Measurements from ENCODE around the gene COQ8A. TPM values are rescaled to one million over a fixed set of nuclear protein-coding genes. Genes with fewer than 3 reads are reported as not detected.
"Not testable (repeated sequence)": the region's sequence is repeated elsewhere in the genome, so short reads cannot be mapped to it uniquely, and the experiment has no call there.

COQ8A gene
- total and polyA plus RNA-seq, 4 donors, result 15.8 to 20.8 (median 18.2) TPM

GRCh38 chr1:226993814-226994585 is 53.9 kb downstream of the COQ8A start:
- Histone ChIP-seq H3K36me3 (ENCODE audit: control insufficient read depth, insufficient read depth, low read length) (peaks cover 23% of the 10 kb centered on the region), H3K27me3 (ENCODE audit: control insufficient read depth, insufficient read depth, low read length) (no peaks in the 10 kb centered on the region), H3K27ac (ENCODE audit: low read depth, low read length) (peak overlapping the region; percentile 84), H3K9me3 (ENCODE audit: control insufficient read depth, insufficient read depth, low read length) (no peaks in the 10 kb centered on the region), H3K4me1 (ENCODE audit: control insufficient read depth, insufficient read depth, low read length) (peaks cover 25% of the 10 kb centered on the region), H3K4me3 (ENCODE audit: low read depth, low read length) (no peak overlapping the region)
- DNase-seq (ENCODE audit: low read depth in 4 of 6, low spot score in 6 of 6), result peak in 2 of 6 donors; percentile 59 to 93
- WGBS (ENCODE audit: insufficient coverage), result 44% methylated on average over 17 of the region's 22 CpGs

- Histone ChIP-seq H3K9me3 (ENCODE audit: control insufficient read depth, insufficient read depth, low read length) (no peaks in the 10 kb centered on the region), H3K4me1 (ENCODE audit: control insufficient read depth, insufficient read depth, low read length) (peaks cover 25% of the 10 kb centered on the region), H3K4me3 (ENCODE audit: low read depth, low read length) (no peak overlapping the region), H3K27me3 (ENCODE audit: control insufficient read depth, insufficient read depth, low read length) (no peaks in the 10 kb centered on the region), H3K27ac (ENCODE audit: low read depth, low read length) (peak overlapping the region; percentile 84), H3K36me3 (ENCODE audit: control insufficient read depth, insufficient read depth, low read length) (peaks cover 23% of the 10 kb centered on the region)
- DNase-seq (ENCODE audit: low read depth in 4 of 6, low spot score in 6 of 6), result no peak
- WGBS (ENCODE audit: insufficient coverage), result 74% methylated on average over 17 of the region's 18 CpGs
Observed at GRCh38 chr1:226994586-226995364, 54.7 kb downstream of the COQ8A start.

GRCh38 chr1:226995365-226996332 is 55.6 kb downstream of the COQ8A start:
- Histone ChIP-seq H3K36me3 (ENCODE audit: control insufficient read depth, insufficient read depth, low read length) (peaks cover 19% of the 10 kb centered on the region), H3K4me3 (ENCODE audit: low read depth, low read length) (no peak overlapping the region), H3K4me1 (ENCODE audit: control insufficient read depth, insufficient read depth, low read length) (peaks cover 22% of the 10 kb centered on the region), H3K9me3 (ENCODE audit: control insufficient read depth, insufficient read depth, low read length) (no peaks in the 10 kb centered on the region), H3K27ac (ENCODE audit: low read depth, low read length) (peak overlapping the region; percentile 84), H3K27me3 (ENCODE audit: control insufficient read depth, insufficient read depth, low read length) (no peaks in the 10 kb centered on the region)
- 84% methylated on average over 7 of the region's 13 CpGs for WGBS (ENCODE audit: insufficient coverage)
- DNase-seq (ENCODE audit: low read depth in 4 of 6, low spot score in 6 of 6), result no peak

GRCh38 chr1:226999579-226999978 is 59.5 kb downstream of the COQ8A start:
- WGBS (ENCODE audit: insufficient coverage), result no CpG with 5 or more reads among the region's 2 CpGs
- H3K4me3 ChIP-seq (ENCODE audit: low read depth, low read length); H3K27me3 ChIP-seq (ENCODE audit: control insufficient read depth, insufficient read depth, low read length); DNase-seq (ENCODE audit: low read depth in 4 of 6, low spot score in 6 of 6); H3K9me3 ChIP-seq (ENCODE audit: control insufficient read depth, insufficient read depth, low read length); H3K4me1 ChIP-seq (ENCODE audit: control insufficient read depth, insufficient read depth, low read length); H3K27ac ChIP-seq (ENCODE audit: low read depth, low read length): not testable (repeated sequence)
- H3K36me3 ChIP-seq (ENCODE audit: control insufficient read depth, insufficient read depth, low read length), result peaks cover 16% of the 10 kb centered on the region

GRCh38 chr1:227002531-227003049 is 62.5 kb downstream of the COQ8A start:
- Histone ChIP-seq H3K36me3 (ENCODE audit: control insufficient read depth, insufficient read depth, low read length) (peaks cover 17% of the 10 kb centered on the region), H3K4me1 (ENCODE audit: control insufficient read depth, insufficient read depth, low read length) (no peaks in the 10 kb centered on the region), H3K27me3 (ENCODE audit: control insufficient read depth, insufficient read depth, low read length) (no peaks in the 10 kb centered on the region), H3K4me3 (ENCODE audit: low read depth, low read length) (no peak overlapping the region), H3K27ac (ENCODE audit: low read depth, low read length) (no peak overlapping the region), H3K9me3 (ENCODE audit: control insufficient read depth, insufficient read depth, low read length) (no peaks in the 10 kb centered on the region)
- DNase-seq (ENCODE audit: low read depth in 4 of 6, low spot score in 6 of 6), result no peak
- 70% methylated on average over 2 of the region's 3 CpGs for WGBS (ENCODE audit: insufficient coverage)

GRCh38 chr1:227003165-227003564 is 63.1 kb downstream of the COQ8A start:
- Histone ChIP-seq H3K27ac (ENCODE audit: low read depth, low read length) (no peak overlapping the region), H3K4me3 (ENCODE audit: low read depth, low read length) (no peak overlapping the region), H3K27me3 (ENCODE audit: control insufficient read depth, insufficient read depth, low read length) (no peaks in the 10 kb centered on the region), H3K4me1 (ENCODE audit: control insufficient read depth, insufficient read depth, low read length) (no peaks in the 10 kb centered on the region), H3K36me3 (ENCODE audit: control insufficient read depth, insufficient read depth, low read length) (peaks cover 17% of the 10 kb centered on the region), H3K9me3 (ENCODE audit: control insufficient read depth, insufficient read depth, low read length) (no peaks in the 10 kb centered on the region)
- no peak for DNase-seq (ENCODE audit: low read depth in 4 of 6, low spot score in 6 of 6)
- WGBS (ENCODE audit: insufficient coverage), result 92% methylated on average over 4 of the region's 8 CpGs

- no peaks in the 10 kb centered on the region for H3K27me3 ChIP-seq (ENCODE audit: control insufficient read depth, insufficient read depth, low read length)
- H3K4me1 ChIP-seq (ENCODE audit: control insufficient read depth, insufficient read depth, low read length), result no peaks in the 10 kb centered on the region
- no peak overlapping the region for H3K4me3 ChIP-seq (ENCODE audit: low read depth, low read length)
- no peak for DNase-seq (ENCODE audit: low read depth in 4 of 6, low spot score in 6 of 6)
- H3K36me3 ChIP-seq (ENCODE audit: control insufficient read depth, insufficient read depth, low read length), result peaks cover 17% of the 10 kb centered on the region
- H3K27ac ChIP-seq (ENCODE audit: low read depth, low read length), result no peak overlapping the region
- WGBS (ENCODE audit: insufficient coverage), result 81% methylated on average over 5 of the region's 8 CpGs
- H3K9me3 ChIP-seq (ENCODE audit: control insufficient read depth, insufficient read depth, low read length), result no peaks in the 10 kb centered on the region
Observed at GRCh38 chr1:227004796-227005195, 64.7 kb downstream of the COQ8A start.

GRCh38 chr1:227006226-227006796 is 66.2 kb downstream of the COQ8A start:
- WGBS (ENCODE audit: insufficient coverage), result 85% methylated on average over 2 of the region's 5 CpGs
- Histone ChIP-seq H3K4me3 (ENCODE audit: low read depth, low read length) (no peak overlapping the region), H3K36me3 (ENCODE audit: control insufficient read depth, insufficient read depth, low read length) (peaks cover 10% of the 10 kb centered on the region), H3K4me1 (ENCODE audit: control insufficient read depth, insufficient read depth, low read length) (no peaks in the 10 kb centered on the region), H3K27me3 (ENCODE audit: control insufficient read depth, insufficient read depth, low read length) (no peaks in the 10 kb centered on the region), H3K27ac (ENCODE audit: low read depth, low read length) (no peak overlapping the region), H3K9me3 (ENCODE audit: control insufficient read depth, insufficient read depth, low read length) (no peaks in the 10 kb centered on the region)
- peak in 1 of 6 donors; percentile 73 for DNase-seq (ENCODE audit: low read depth in 4 of 6, low spot score in 6 of 6)

- DNase-seq (ENCODE audit: low read depth in 4 of 6, low spot score in 6 of 6), result no peak
- Histone ChIP-seq H3K36me3 (ENCODE audit: control insufficient read depth, insufficient read depth, low read length) (peaks cover 3% of the 10 kb centered on the region), H3K9me3 (ENCODE audit: control insufficient read depth, insufficient read depth, low read length) (no peaks in the 10 kb centered on the region), H3K27ac (ENCODE audit: low read depth, low read length) (no peak overlapping the region), H3K4me3 (ENCODE audit: low read depth, low read length) (no peak overlapping the region), H3K4me1 (ENCODE audit: control insufficient read depth, insufficient read depth, low read length) (no peaks in the 10 kb centered on the region), H3K27me3 (ENCODE audit: control insufficient read depth, insufficient read depth, low read length) (no peaks in the 10 kb centered on the region)
Observed at GRCh38 chr1:227009937-227010336, 69.8 kb downstream of the COQ8A start.
